HepG2 (cell line): ENCODE measurements around the gene UBP1. TPM values are rescaled to one million over a fixed set of nuclear protein-coding genes. Genes with fewer than 3 reads are reported as not detected.

ENCODE experiments used
- ATAC-seq: fragments of 200-7000 bp; cut with Tn5 transposase; 3 replicates; pipeline ENCODE4 v1.9.1; 2020; ENCODE audit warnings: mild to moderate bottlenecking, moderate library complexity
- BruUV-seq: library from RNA; stranded (reverse); fragments of 400-500 nt; replicated peaks from 2 replicates; lab custom pipeline; 2021; lab: Mats Ljungman, UMichigan
- CTCF ChIA-PET: fragments of 300-600 bp; formaldehyde crosslinking; extraction: SDS; loops from one replicate; lab custom pipeline; 2021; ENCODE audit warnings: low total read pairs, inconsistent platforms, low intra/inter-chr PET ratio; lab: Yijun Ruan, JAX
- POLR2A ChIA-PET: fragments of 350-600 bp; sonication (Branson Sonifier 250); formaldehyde crosslinking; loops from one replicate; lab custom pipeline; 2020; ENCODE audit warnings: antibody characterized with exemption, inconsistent platforms; lab: Yijun Ruan, JAX
- DNase-seq: peaks from one replicate; pipeline ENCODE4 v3.0.0-alpha.2; 2015; ENCODE audit warnings: low spot score
- FAIRE-seq: peaks from 3 replicates; lab custom pipeline; 2011; peaks lifted over from hg19 to GRCh38; lab: Jason Lieb, UNC
- H2AFZ ChIP-seq: one replicate; pipeline ENCODE4 v1.6.1; 2011; ENCODE audit warnings: low read length, inconsistent platforms
- H3K27ac ChIP-seq: fragments of 300-600 bp; 3 replicates; pipeline ENCODE4 v1.8.0; 2011; ENCODE audit warnings: mixed run types, mild to moderate bottlenecking, mixed read lengths, low read length, inconsistent platforms; ENCODE audit not compliant: insufficient read depth; ENCODE audit errors: extremely low read length
- H3K27me3 ChIP-seq, 2 experiments: fragments of 200-600 bp in 1 of 2; 2 replicates in 1 of 2; 3 replicates in 1 of 2; pipeline versions ENCODE4 v1.6.0 to v1.8.0; 2011; ENCODE audit warnings: low read length in 2 of 2, mild to moderate bottlenecking in 2 of 2, moderate library complexity in 2 of 2, inconsistent platforms in 1 of 2; ENCODE audit not compliant: insufficient read depth in 2 of 2, control insufficient read depth in 1 of 2
- H3K36me3 ChIP-seq, 2 experiments: fragments of 200-600 bp in 1 of 2; replicated peaks in 1 of 2; 2 replicates in 1 of 2; 3 replicates in 1 of 2; pipeline versions ENCODE4 v1.5.1 to v1.8.0; 2011; ENCODE audit warnings: low read length in 2 of 2, inconsistent platforms in 1 of 2; ENCODE audit not compliant: insufficient read depth in 2 of 2, control insufficient read depth in 1 of 2
- H3K4me1 ChIP-seq: 2 replicates; pipeline ENCODE4 v1.5.1; 2012; ENCODE audit warnings: low read length, inconsistent platforms; ENCODE audit not compliant: insufficient read depth
- H3K4me2 ChIP-seq: 2 replicates; pipeline ENCODE4 v1.6.0; 2011; ENCODE audit warnings: low read depth, low read length, inconsistent platforms
- H3K4me3 ChIP-seq, 3 experiments: fragments of 200-600 bp in 1 of 3; sonication (generic), shearing (Covaris generic) in 1 of 3; replicated peaks in 1 of 3; 2 replicates each; pipeline ENCODE4 v1.5.1; 2011 to 2016; ENCODE audit warnings: low read length in 3 of 3, inconsistent platforms in 2 of 3, low read depth in 2 of 3, mild to moderate bottlenecking in 2 of 3, control low read depth in 1 of 3, mixed read lengths in 1 of 3; ENCODE audit not compliant: insufficient read depth in 1 of 3
- H3K79me2 ChIP-seq: one replicate; pipeline ENCODE4 v1.6.1; 2011; ENCODE audit warnings: low read length, inconsistent platforms; ENCODE audit not compliant: insufficient read depth
- H3K9ac ChIP-seq: 2 replicates; pipeline ENCODE4 v1.6.0; 2011; ENCODE audit warnings: mild to moderate bottlenecking, low read depth, low read length, inconsistent platforms; ENCODE audit not compliant: insufficient read depth
- H3K9me3 ChIP-seq: 2 replicates; pipeline ENCODE4 v1.5.1; 2012; ENCODE audit warnings: mild to moderate bottlenecking, low read length
- H4K20me1 ChIP-seq: 2 replicates; pipeline ENCODE4 v1.6.0; 2011; ENCODE audit warnings: inconsistent platforms, mild to moderate bottlenecking, low read length, moderate library complexity; ENCODE audit not compliant: insufficient read depth
- FOSL1 ChIP-seq: sonication (generic); formaldehyde crosslinking; IDR thresholded peaks from 2 replicates; pipeline ENCODE4 v1.9.0; 2021; ENCODE audit warnings: missing genetic modification reagents, borderline replicate concordance
- KDM1A ChIP-seq: IDR thresholded peaks from 2 replicates; pipeline ENCODE4 v1.6.1; 2016; ENCODE audit warnings: missing compliant biosample characterization
- MLXIP ChIP-seq: sonication (generic); formaldehyde crosslinking; IDR thresholded peaks from 2 replicates; pipeline ENCODE4 v1.9.0; 2021; ENCODE audit warnings: missing genetic modification reagents, borderline replicate concordance
- MTF2 ChIP-seq: sonication (generic); formaldehyde crosslinking; IDR thresholded peaks from 2 replicates; pipeline ENCODE4 v1.5.0; 2020; ENCODE audit warnings: missing genetic modification reagents, borderline replicate concordance
- NAIF1 ChIP-seq: sonication (generic); formaldehyde crosslinking; IDR thresholded peaks from 2 replicates; pipeline ENCODE4 v1.5.0; 2020; ENCODE audit warnings: mild to moderate bottlenecking, missing genetic modification reagents, borderline replicate concordance
- SNAPC5 ChIP-seq: sonication (generic); formaldehyde crosslinking; IDR thresholded peaks from 2 replicates; pipeline ENCODE4 v1.8.1; 2023; ENCODE audit warnings: mild to moderate bottlenecking, missing genetic modification reagents, borderline replicate concordance
- TBX3 ChIP-seq: fragments of 450-650 bp; IDR thresholded peaks from 2 replicates; pipeline ENCODE4 v1.6.1; 2017; ENCODE audit warnings: antibody characterized with exemption, mild to moderate bottlenecking, inconsistent platforms, borderline replicate concordance
- ZFP90 ChIP-seq: sonication (generic); formaldehyde crosslinking; IDR thresholded peaks from 2 replicates; pipeline ENCODE4 v1.8.0; 2022; ENCODE audit warnings: missing genetic modification reagents, mild to moderate bottlenecking, inconsistent platforms, borderline replicate concordance
- ZNF484 ChIP-seq: sonication (generic); formaldehyde crosslinking; IDR thresholded peaks from 2 replicates; pipeline ENCODE4 v1.5.1; 2020; ENCODE audit warnings: mild to moderate bottlenecking, low read depth, missing genetic modification reagents, borderline replicate concordance
- ZNF546 ChIP-seq: sonication (generic); formaldehyde crosslinking; conservative IDR thresholded peaks from 2 replicates; pipeline ENCODE4 v1.8.1; 2023; ENCODE audit warnings: mild to moderate bottlenecking, missing genetic modification reagents
- ZNF564 ChIP-seq: sonication (generic); formaldehyde crosslinking; IDR thresholded peaks from 2 replicates; pipeline ENCODE4 v1.8.1; 2023; ENCODE audit warnings: mild to moderate bottlenecking, missing genetic modification reagents
- ZZZ3 ChIP-seq: sonication (generic); formaldehyde crosslinking; IDR thresholded peaks from 2 replicates; pipeline ENCODE4 v1.4.0; 2020; ENCODE audit warnings: missing genetic modification reagents, mild to moderate bottlenecking, borderline replicate concordance
- WGBS: methylation state at CpG from one replicate; pipeline ENCODE4 v1.1.6; 2017; ENCODE audit warnings: low lambda C conversion rate; 5-methylcytosine and 5-hydroxymethylcytosine counted together
- in situ Hi-C: cut with HindIII; loops from 2 replicates; pipeline ENCODE4 v1.10.0; 2017; ENCODE audit warnings: low pct_unique_long_range_greater_than_20kb; ENCODE audit not compliant: extremely low pct_ligation_motif_present
- intact Hi-C: fragments of 100-400 bp; cut with micrococcal nuclease; formaldehyde crosslinking; loops from one replicate; pipeline ENCODE4 v1.10.0; 2022; ENCODE audit not compliant: unreplicated experiment
- polyA plus RNA-seq, 8 experiments: library from polyadenylated mRNA; depleted of rRNA in 3 of 8; stranded (reverse) in 7 of 8; unstranded in 1 of 8; fragments of >200 nt; fragmentation: Illumina TruSeq in 4 of 8; extraction: Trizol in 4 of 8; gene quantifications; 2 replicates each; pipeline versions ENCODE4 v1.2.1 to v1.2.3, GENCODE V29; 2011 to 2016; ENCODE audit warnings: low read depth in 4 of 8, missing spikeins in 1 of 8, mixed read lengths in 1 of 8; ENCODE audit not compliant: insufficient read depth in 1 of 8
- total RNA-seq, 5 experiments: library from RNA; depleted of rRNA; stranded (reverse); fragments of >200 nt; fragmentation: Illumina TruSeq; extraction: Trizol; gene quantifications; 2 replicates each; pipeline ENCODE4 v1.2.3, GENCODE V29; 2016; ENCODE audit warnings: low read depth in 1 of 5
- TF ChIP-seq, protein P1 (sequence below): sonication (generic); formaldehyde crosslinking; IDR thresholded peaks from 2 replicates; pipeline ENCODE4 v1.5.0; 2020; ENCODE audit warnings: missing genetic modification reagents
- TF ChIP-seq, protein P2 (sequence below): sonication (generic); formaldehyde crosslinking; IDR thresholded peaks from 2 replicates; pipeline ENCODE4 v1.8.1; 2023; ENCODE audit warnings: mild to moderate bottlenecking, inconsistent platforms, moderate library complexity, missing genetic modification reagents, borderline replicate concordance

UBP1 gene
- total and polyA plus RNA-seq, 2 of the 13 experiments (the other 11 are each of a cell fraction or from before 2014, with no cell fraction given): 48.3 to 79.9 TPM

- H2AFZ ChIP-seq: no peak overlapping the region
- no peaks in the 10 kb centered on the region for H3K27me3 ChIP-seq
- ChIA-PET POLR2A (interaction anchor here (5.5 kb wide), 1 partner anchor 11 kb away, joined by 35 read pairs; the partner anchor contains the start of gene UBP1), CTCF (no interaction called here)
- peaks cover 53% of the 10 kb centered on the region for H4K20me1 ChIP-seq
- peaks cover 46% of the 10 kb centered on the region for H3K4me1 ChIP-seq
- intact Hi-C loops: no loop called here
- H3K79me2 ChIP-seq: peaks cover 95% of the 10 kb centered on the region
- no peak overlapping the region for H3K4me3 ChIP-seq
- no TSS peak for BruUV-seq
- no peak overlapping the region for H3K27ac ChIP-seq
- no peak overlapping the region for H3K4me2 ChIP-seq
- H3K36me3 ChIP-seq: peaks cover 0 to 16% of the 10 kb centered on the region in 2 experiments; a peak in 2 of 5 replicates
- WGBS: 88% methylated on average over 7 of the region's 7 CpGs
- H3K9me3 ChIP-seq: no peaks in the 10 kb centered on the region
- H3K9ac ChIP-seq: no peak overlapping the region
- no peak for DNase-seq
- TF ChIP-seq ZNF546 (CRISPR knock-in tag) (no peak), TBX3 (no peak), FOSL1 (CRISPR knock-in tag) (no peak), ZNF484 (CRISPR knock-in tag) (no peak), KDM1A (CRISPR knock-in tag) (no peak), SNAPC5 (CRISPR knock-in tag) (no peak), MTF2 (CRISPR knock-in tag) (no peak), ZNF564 (CRISPR knock-in tag) (no peak), MLXIP (CRISPR knock-in tag) (no peak), NAIF1 (CRISPR knock-in tag) (no peak), ZZZ3 (CRISPR knock-in tag) (no peak), ZFP90 (no peak)
- TF ChIP-seq, protein P1, sequence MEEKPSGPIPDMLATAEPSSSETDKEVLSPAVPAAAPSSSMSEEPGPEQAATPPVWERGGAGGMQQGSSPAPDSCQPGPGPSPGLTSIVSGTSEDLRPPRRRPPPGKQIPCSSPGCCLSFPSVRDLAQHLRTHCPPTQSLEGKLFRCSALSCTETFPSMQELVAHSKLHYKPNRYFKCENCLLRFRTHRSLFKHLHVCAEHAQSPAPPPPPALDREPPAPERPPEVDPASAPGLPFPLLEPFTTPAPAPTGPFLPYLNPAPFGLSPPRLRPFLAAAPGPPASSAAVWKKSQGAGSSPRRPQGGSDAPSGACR: no peak
- TF ChIP-seq, protein P2, sequence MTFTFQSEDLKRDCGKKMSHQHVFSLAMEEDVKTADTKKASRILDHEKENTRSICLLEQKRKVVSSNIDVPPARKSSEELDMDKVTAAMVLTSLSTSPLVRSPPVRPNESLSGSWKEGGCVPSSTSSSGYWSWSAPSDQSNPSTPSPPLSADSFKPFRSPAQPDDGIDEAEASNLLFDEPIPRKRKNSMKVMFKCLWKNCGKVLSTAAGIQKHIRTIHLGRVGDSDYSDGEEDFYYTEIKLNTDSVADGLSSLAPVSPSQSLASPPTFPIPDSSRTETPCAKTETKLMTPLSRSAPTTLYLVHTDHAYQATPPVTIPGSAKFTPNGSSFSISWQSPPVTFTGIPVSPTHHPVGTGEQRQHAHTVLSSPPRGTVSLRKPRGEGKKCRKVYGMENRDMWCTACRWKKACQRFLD (CRISPR knock-in tag): no peak
- ATAC-seq: no peak
- in situ Hi-C loops: no loop called here
- FAIRE-seq: no peak
These were observed 11.5 kb downstream of the UBP1 start for GRCh38 chr3:33428734-33429133.
